ENCODE results near the gene REL.
"Not testable (repeated sequence)": the region's sequence is repeated elsewhere in the genome, so short reads cannot be mapped to it uniquely, and the experiment has no call there.

DNA sequence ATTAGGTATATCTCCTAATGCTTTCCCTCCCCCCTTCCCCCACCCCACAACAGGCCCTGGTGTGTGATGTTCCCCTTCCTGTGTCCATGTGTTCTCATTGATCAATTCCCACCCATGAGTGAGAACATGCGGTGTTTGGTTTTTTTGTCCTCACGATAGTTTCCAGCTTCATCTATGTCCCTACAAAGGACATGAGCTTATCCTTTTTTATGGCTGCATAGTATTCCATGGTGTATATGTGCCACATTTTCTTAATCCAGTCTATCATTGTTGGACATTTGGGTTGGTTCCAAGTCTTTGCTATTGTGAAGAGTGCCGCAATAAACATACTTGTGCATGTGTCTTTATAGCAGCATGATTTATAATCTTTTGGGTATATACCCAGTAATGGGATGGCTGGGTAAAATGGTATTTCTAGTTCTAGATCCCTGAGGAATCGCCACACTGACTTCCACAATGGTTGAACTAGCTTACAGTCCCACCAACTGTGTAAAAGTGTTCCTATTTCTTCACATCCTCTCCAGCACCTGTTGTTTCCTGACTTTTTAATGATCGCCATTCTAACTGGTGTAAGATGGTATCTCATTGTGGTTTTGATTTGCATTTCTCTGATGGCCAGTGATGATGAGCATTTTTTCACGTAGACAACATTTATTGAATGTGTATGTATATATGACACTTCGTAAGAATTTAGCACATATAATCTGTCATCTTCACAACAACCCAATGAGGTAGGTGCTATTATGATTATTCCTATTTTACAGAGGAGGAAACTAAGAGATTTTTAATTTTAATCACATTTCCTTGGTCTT lies 8.4 kb downstream of the REL start:
- TF ChIP-seq, protein P1, sequence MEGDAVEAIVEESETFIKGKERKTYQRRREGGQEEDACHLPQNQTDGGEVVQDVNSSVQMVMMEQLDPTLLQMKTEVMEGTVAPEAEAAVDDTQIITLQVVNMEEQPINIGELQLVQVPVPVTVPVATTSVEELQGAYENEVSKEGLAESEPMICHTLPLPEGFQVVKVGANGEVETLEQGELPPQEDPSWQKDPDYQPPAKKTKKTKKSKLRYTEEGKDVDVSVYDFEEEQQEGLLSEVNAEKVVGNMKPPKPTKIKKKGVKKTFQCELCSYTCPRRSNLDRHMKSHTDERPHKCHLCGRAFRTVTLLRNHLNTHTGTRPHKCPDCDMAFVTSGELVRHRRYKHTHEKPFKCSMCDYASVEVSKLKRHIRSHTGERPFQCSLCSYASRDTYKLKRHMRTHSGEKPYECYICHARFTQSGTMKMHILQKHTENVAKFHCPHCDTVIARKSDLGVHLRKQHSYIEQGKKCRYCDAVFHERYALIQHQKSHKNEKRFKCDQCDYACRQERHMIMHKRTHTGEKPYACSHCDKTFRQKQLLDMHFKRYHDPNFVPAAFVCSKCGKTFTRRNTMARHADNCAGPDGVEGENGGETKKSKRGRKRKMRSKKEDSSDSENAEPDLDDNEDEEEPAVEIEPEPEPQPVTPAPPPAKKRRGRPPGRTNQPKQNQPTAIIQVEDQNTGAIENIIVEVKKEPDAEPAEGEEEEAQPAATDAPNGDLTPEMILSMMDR (IDR thresholded peaks at IDR 0.05), result not testable (repeated sequence)
- TF ChIP-seq EP300, POLR2A (IDR thresholded peaks at IDR 0.05): not testable (repeated sequence)

Data from tibial nerve (tissue), 4 donors.